IPS DF 6.9 (cell line): ENCODE measurements around the gene ARNT2.

ENCODE experiments used
- DNase-seq: peaks from one replicate; pipeline ENCODE4 v3.0.0-alpha.2; 2013; ENCODE audit warnings: low read depth, low spot score
- H3K27ac ChIP-seq: one replicate; pipeline ENCODE4 v1.5.1; 2013; ENCODE audit warnings: low read length, control low read depth
- H3K27me3 ChIP-seq: 2 replicates; pipeline ENCODE4 v1.6.1; 2013; ENCODE audit warnings: mild to moderate bottlenecking, low read length; ENCODE audit not compliant: control insufficient read depth, insufficient read depth
- H3K36me3 ChIP-seq: 2 replicates; pipeline ENCODE4 v1.6.1; 2013; ENCODE audit warnings: low read length; ENCODE audit not compliant: control insufficient read depth, insufficient read depth
- H3K4me1 ChIP-seq: 2 replicates; pipeline ENCODE4 v1.6.1; 2013; ENCODE audit warnings: low read length; ENCODE audit not compliant: control insufficient read depth, insufficient read depth
- H3K4me3 ChIP-seq: 2 replicates; pipeline ENCODE4 v1.5.1; 2013; ENCODE audit warnings: mild to moderate bottlenecking, low read length
- H3K9me3 ChIP-seq: 2 replicates; pipeline ENCODE4 v1.6.1; 2013; ENCODE audit warnings: low read length, inconsistent platforms; ENCODE audit not compliant: control insufficient read depth, insufficient read depth
- WGBS: extraction: QIAGEN DNeasy Blood & Tissue Kit; methylation state at CpG from one replicate; pipeline ENCODE4 v1.1.7; 2013; ENCODE audit warnings: mixed read lengths, missing lambda C conversion rate; ENCODE audit not compliant: insufficient read length, insufficient coverage; 5-methylcytosine and 5-hydroxymethylcytosine counted together

The ARNT2 gene

DNA sequence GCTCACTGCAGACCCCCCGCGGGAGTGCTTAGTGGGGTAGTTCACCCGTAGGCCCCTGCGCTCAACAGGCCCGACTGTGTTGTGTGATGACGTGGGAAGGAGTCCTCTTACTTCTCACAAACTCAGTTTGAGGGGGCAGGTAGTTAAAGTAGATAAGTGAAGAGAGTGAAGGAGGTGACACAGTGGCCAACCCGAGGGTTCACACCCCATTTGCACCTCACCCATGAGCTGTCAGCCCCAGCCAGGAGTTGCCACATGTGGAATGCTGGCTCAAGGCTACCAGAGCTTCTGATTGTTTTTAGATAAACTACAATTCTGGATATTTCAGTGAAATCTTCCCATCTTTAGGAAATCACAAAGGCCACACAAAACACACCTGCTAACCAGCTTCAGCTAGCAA is 226.8 kb downstream of the ARNT2 start:
- H3K27ac ChIP-seq: no peak overlapping the region

DNA sequence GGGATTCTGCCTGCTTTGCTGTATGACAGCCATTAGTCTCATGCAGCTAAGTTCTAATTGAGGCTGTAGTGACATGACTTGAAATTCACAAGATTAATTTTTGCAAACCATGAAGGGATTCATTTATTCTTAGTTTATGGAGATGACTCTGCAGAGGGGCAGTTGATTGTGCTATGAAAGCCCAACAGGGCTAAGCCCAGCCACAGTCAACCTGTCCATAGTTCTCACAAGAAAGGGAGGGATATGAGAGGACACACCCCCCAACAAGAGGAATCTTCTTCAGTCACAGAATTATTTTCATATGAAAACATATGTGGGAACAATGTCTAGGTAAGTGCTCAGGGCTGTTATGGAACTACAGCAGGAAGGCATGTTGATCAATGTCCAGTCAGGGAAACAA is 229.0 kb downstream of the ARNT2 start:
- Histone ChIP-seq H3K36me3 (no peaks in the 10 kb centered on the region), H3K9me3 (no peaks in the 10 kb centered on the region), H3K4me1 (no peaks in the 10 kb centered on the region), H3K4me3 (no peak overlapping the region), H3K27ac (no peak overlapping the region), H3K27me3 (no peaks in the 10 kb centered on the region)
- no peak for DNase-seq

More for the DNA sequence above, 226.8 kb downstream of the ARNT2 start:
- no CpG with 5 or more reads among the region's 7 CpGs for WGBS
- H3K27me3 ChIP-seq: no peaks in the 10 kb centered on the region
- no peaks in the 10 kb centered on the region for H3K36me3 ChIP-seq
- H3K4me1 ChIP-seq: no peaks in the 10 kb centered on the region
- no peak overlapping the region for H3K4me3 ChIP-seq
- no peaks in the 10 kb centered on the region for H3K9me3 ChIP-seq
- DNase-seq: no peak

DNA sequence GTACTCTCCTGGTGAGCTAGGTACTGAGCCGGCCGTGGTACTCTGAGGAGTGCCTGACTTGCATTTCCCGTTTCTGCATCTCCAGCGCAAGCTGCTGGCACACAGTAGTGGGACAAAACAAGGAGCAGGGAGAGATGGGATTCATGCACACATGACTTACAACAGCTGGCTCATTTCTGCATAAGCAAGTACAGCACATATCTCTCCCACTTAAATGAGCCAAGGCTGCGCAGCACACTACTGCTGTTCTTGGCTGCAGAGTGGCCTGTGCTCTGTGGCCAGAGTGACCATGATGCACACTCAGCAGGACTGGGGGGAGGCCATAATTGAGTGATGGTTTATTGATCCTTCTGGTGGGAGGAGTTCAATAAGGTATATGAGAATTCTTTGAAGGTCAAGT is 231.8 kb downstream of the ARNT2 start:
- H3K4me3 ChIP-seq: no peak overlapping the region
- no peaks in the 10 kb centered on the region for H3K9me3 ChIP-seq
- no peak overlapping the region for H3K27ac ChIP-seq
- no peaks in the 10 kb centered on the region; the same call in 1 of the 2 replicates for H3K36me3 ChIP-seq
- no peaks in the 10 kb centered on the region for H3K4me1 ChIP-seq
- DNase-seq: no peak
- H3K27me3 ChIP-seq: no peaks in the 10 kb centered on the region
- WGBS: no CpG with 5 or more reads among the region's 5 CpGs

DNA sequence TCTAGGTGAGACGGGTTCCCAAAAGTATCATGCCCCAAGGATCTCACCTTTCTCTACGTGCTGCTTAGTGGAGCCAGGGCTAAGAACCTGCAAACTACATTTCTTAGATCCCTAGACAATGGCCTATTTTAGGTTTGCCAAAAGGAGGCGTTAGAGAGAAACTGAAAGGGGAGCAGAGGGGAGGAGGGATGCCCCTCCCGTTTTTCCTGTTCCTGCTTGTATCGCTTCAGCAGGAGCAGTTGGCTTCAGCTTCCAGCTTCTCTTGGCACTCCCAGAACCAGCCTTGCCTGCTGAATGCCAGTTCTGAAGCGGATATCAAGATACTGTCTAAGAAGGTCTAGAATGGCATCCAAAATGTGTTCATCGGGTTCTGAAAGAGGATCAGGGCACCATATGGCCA is 232.5 kb downstream of the ARNT2 start:
- no peak overlapping the region for H3K27ac ChIP-seq
- no peak overlapping the region for H3K4me3 ChIP-seq
- H3K36me3 ChIP-seq: no peaks in the 10 kb centered on the region; the same call in 1 of the 2 replicates
- WGBS: no CpG with 5 or more reads among the region's 7 CpGs
- DNase-seq: peak; percentile 29
- no peaks in the 10 kb centered on the region for H3K27me3 ChIP-seq
- H3K9me3 ChIP-seq: no peaks in the 10 kb centered on the region
- no peaks in the 10 kb centered on the region for H3K4me1 ChIP-seq

DNA sequence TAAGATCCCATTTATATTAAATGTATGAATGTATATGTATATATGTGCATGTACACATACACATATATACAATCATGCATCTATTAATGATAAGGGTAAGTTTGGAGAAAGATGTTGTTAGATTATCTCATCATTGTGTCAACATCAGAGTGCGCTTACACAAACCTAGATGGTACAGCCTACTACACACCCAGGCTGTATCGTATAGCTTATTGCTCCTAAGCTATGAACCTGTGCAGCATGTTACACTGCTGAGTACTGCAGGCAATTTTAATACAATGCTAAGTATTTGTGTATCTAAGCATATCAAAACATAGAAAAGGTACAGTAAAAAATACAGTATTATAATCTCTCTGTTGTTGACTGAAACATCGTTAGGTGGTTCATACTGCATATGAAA is 233.6 kb downstream of the ARNT2 start:
- Histone ChIP-seq H3K27me3 (no peaks in the 10 kb centered on the region), H3K4me3 (no peak overlapping the region), H3K27ac (no peak overlapping the region), H3K4me1 (no peaks in the 10 kb centered on the region), H3K9me3 (no peaks in the 10 kb centered on the region), H3K36me3 (no peaks in the 10 kb centered on the region; the same call in 1 of the 2 replicates)
- DNase-seq: no peak
- WGBS: no CpG with 5 or more reads among the region's 3 CpGs

DNA sequence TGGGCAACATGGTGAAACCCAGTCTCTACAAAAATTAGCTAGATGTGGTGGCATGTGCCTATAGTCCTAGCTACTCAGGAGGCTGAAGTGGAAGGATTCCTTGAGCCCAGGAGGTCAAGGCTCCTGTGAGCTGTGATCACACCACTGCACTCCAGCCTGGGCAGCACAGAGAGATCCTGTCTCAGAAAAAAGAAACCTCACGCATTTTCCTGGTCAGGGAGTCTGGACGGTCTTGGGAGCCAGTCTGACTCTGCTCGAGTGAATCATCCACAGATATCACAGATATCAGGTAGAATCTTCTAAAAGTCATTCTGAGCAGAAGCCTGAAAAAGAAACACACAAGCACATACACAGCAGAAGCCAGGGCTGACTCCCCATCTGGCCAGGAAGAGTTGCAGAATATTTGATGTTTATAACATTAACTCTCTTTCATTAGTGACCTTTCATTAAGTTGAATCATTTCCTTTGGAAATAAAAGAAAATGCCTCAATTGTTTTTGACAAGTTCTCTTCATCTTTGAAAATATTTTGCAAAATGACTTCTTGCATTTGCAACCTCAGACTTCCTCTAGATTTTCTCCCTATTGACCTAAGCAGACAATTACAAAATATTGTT is 234.5 kb downstream of the ARNT2 start:
- H3K4me1 ChIP-seq: no peaks in the 10 kb centered on the region
- no peak overlapping the region for H3K27ac ChIP-seq
- no peak overlapping the region for H3K4me3 ChIP-seq
- H3K36me3 ChIP-seq: no peaks in the 10 kb centered on the region; the same call in 1 of the 2 replicates
- no CpG with 5 or more reads among the region's 3 CpGs for WGBS
- no peaks in the 10 kb centered on the region for H3K27me3 ChIP-seq
- H3K9me3 ChIP-seq: no peaks in the 10 kb centered on the region
- DNase-seq: no peak

DNA sequence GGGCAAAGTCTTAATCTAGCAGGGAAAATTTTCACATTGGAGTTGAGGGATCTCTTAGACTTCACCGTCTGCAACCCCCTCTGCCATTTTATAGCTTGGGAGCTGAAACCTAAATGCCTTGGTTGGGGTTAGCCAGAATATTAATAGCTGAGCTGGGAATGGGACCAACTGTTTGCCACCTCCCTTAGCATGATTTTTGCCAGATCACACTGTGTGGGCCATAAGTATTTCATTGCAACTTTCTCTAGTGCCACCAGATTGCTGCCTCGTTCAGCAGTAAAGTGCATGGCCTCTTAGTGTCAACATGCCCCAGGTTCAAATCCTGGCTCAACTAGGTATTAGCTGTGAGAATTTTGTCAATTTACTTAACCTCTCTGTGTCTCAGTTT is 235.0 kb downstream of the ARNT2 start:
- no CpG with 5 or more reads among the region's 2 CpGs for WGBS
- H3K9me3 ChIP-seq: no peaks in the 10 kb centered on the region
- no peaks in the 10 kb centered on the region for H3K4me1 ChIP-seq
- no peaks in the 10 kb centered on the region for H3K27me3 ChIP-seq
- no peak for DNase-seq
- no peak overlapping the region for H3K27ac ChIP-seq
- no peaks in the 10 kb centered on the region; the same call in 1 of the 2 replicates for H3K36me3 ChIP-seq
- no peak overlapping the region for H3K4me3 ChIP-seq

DNA sequence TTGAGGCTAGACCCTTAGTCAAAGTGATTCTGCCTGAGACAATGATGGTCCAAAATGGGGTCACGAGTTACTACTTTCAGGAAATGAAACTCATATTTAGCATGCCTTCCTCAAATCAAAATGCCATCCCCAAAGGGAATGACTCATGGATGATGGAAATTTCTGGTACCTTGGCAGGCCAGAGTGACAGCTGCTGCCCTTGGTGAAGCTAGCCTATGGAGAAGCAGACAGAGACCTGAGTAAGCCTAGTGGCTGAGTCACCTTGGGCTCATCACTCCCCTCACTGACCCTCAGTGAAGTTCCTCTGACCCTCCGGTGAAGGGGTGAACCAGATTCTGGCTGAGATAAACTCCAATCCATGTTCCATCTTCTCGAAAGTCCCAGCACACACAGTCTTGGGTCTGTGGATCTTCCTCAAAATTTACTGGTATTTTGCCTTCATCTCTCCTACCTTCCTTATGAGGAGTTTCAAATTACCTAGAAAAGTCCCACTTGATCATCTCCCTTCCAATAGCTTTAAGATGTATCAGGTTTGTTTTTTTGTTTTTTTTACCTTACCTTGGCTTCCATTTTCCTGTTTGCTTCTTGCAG is 236.4 kb downstream of the ARNT2 start:
- H3K36me3 ChIP-seq: no peaks in the 10 kb centered on the region; the same call in 1 of the 2 replicates
- no peaks in the 10 kb centered on the region for H3K27me3 ChIP-seq
- H3K27ac ChIP-seq: no peak overlapping the region
- H3K4me1 ChIP-seq: no peaks in the 10 kb centered on the region
- no peak for DNase-seq
- WGBS: no CpG with 5 or more reads among the region's 3 CpGs
- H3K9me3 ChIP-seq: no peaks in the 10 kb centered on the region
- no peak overlapping the region for H3K4me3 ChIP-seq

DNA sequence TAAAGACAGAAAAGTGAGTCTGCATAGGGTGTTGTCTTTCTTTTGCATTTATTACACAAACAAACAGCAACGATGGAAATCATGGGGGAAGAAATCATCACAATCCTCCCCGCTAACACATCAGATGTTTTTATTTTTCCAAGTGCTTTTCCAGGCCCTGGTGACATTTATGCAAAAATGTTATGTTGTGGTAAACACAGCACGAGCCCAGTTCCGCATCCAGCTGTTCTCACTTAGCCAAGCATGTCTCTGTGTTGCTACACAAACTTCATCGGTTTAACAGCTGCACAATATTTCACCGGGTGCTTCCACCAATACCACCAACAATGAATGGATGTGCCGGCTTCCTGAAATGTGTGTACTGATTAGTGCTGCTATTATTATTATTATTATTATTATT is 237.2 kb downstream of the ARNT2 start:
- DNase-seq: no peak
- no peak overlapping the region for H3K4me3 ChIP-seq
- no peak overlapping the region for H3K27ac ChIP-seq
- H3K27me3 ChIP-seq: no peaks in the 10 kb centered on the region
- no peaks in the 10 kb centered on the region for H3K9me3 ChIP-seq
- no peaks in the 10 kb centered on the region for H3K4me1 ChIP-seq
- no peaks in the 10 kb centered on the region; the same call in 1 of the 2 replicates for H3K36me3 ChIP-seq
- no CpG with 5 or more reads among the region's 7 CpGs for WGBS

DNA sequence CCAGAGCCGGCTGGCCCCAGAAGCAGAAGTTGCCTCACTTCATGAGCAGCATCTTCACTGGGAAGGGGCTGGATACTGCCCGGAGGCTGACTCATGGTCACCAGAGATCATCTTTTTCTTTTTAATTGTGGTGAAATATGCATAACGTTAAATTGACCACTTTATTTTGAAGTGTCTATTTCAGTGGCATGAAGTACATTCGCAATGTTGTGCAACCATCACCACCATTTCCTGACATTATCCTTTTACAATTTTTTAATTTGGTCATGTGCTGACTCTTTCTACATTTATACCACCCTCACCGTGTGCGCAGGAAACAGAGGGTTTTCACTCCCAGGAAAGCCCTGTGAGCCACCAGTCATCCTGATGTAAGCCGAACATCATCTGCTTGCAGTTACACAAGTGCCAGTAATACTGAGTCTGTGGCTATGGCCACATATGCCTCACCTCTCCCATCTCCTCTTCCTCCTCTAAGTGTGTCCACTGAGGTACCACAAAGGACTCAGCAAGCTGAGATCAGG is 239.3 kb downstream of the ARNT2 start:
- no peak for DNase-seq
- Histone ChIP-seq H3K4me1 (no peaks in the 10 kb centered on the region), H3K27me3 (no peaks in the 10 kb centered on the region), H3K4me3 (no peak overlapping the region), H3K36me3 (no peaks in the 10 kb centered on the region; the same call in 1 of the 2 replicates), H3K27ac (no peak overlapping the region), H3K9me3 (no peaks in the 10 kb centered on the region)
- WGBS: no CpG with 5 or more reads among the region's 7 CpGs
